Neural cell (in vitro differentiated cells): Measurements from ENCODE around the gene MKNK1. TPM values are rescaled to one million over a fixed set of nuclear protein-coding genes. Genes with fewer than 3 reads are reported as not detected.

Experiments
- H2AFZ ChIP-seq: fragments of 200-600, 300-800 bp; sonication (generic), shearing (Covaris generic); 2 replicates; pipeline ENCODE4 v1.6.0; 2014; ENCODE audit warnings: low read depth, mild to moderate bottlenecking, antibody characterized with exemption, low read length, moderate library complexity
- H3F3A ChIP-seq: fragments of 200-600 bp; shearing (Covaris generic); 2 replicates; pipeline ENCODE4 v1.6.1; 2016; ENCODE audit warnings: mild to moderate bottlenecking, moderate library complexity, mixed read lengths, antibody characterized with exemption, low read length; ENCODE audit not compliant: insufficient read depth, poor library complexity, severe bottlenecking
- H3K27ac ChIP-seq: fragments of 200-600, 300-800 bp; sonication (generic), shearing (Covaris generic); 2 replicates; pipeline ENCODE4 v1.5.1; 2014; ENCODE audit warnings: mild to moderate bottlenecking, low read length, moderate library complexity
- H3K27me3 ChIP-seq: fragments of 300-800, 200-600 bp; sonication (generic), shearing (Covaris generic); 2 replicates; pipeline ENCODE4 v1.6.0; 2014; ENCODE audit warnings: mild to moderate bottlenecking, low read depth, low read length, moderate library complexity; ENCODE audit not compliant: insufficient read depth
- H3K36me3 ChIP-seq: fragments of 300-800, 200-600 bp; sonication (generic), shearing (Covaris generic); 2 replicates; pipeline ENCODE4 v1.5.1; 2014; ENCODE audit warnings: mild to moderate bottlenecking, antibody characterized with exemption, low read length, moderate library complexity; ENCODE audit not compliant: insufficient read depth
- H3K4me2 ChIP-seq: fragments of 300-800, 200-600 bp; sonication (generic), shearing (Covaris generic); 2 replicates; pipeline ENCODE4 v1.6.0; 2014; ENCODE audit warnings: mild to moderate bottlenecking, low read length
- H3K4me3 ChIP-seq: fragments of 300-800, 200-600 bp; sonication (generic), shearing (Covaris generic); 2 replicates; pipeline ENCODE4 v1.5.1; 2014; ENCODE audit warnings: mild to moderate bottlenecking, low read length, moderate library complexity
- H3K79me2 ChIP-seq: fragments of 200-600 bp; shearing (Covaris generic); replicated peaks from 2 replicates; pipeline ENCODE4 v1.6.0; 2014; ENCODE audit warnings: mild to moderate bottlenecking, low read length, moderate library complexity; ENCODE audit not compliant: insufficient read depth
- H3K9ac ChIP-seq: fragments of 300-800, 200-600 bp; sonication (generic), shearing (Covaris generic); 2 replicates; pipeline ENCODE4 v1.6.1; 2016; ENCODE audit warnings: mild to moderate bottlenecking, low read length, mixed read lengths
- H3K9me2 ChIP-seq: fragments of 200-600 bp; shearing (Covaris generic); 2 replicates; pipeline ENCODE4 v1.6.1; 2016; ENCODE audit warnings: mild to moderate bottlenecking, low read length, mixed read lengths; ENCODE audit not compliant: insufficient read depth
- H3K9me3 ChIP-seq: fragments of 200-600, 300-800 bp; sonication (generic), shearing (Covaris generic); 2 replicates; pipeline ENCODE4 v1.6.1; 2016; ENCODE audit warnings: mild to moderate bottlenecking, mixed run types, low read length, moderate library complexity, mixed read lengths
- H4K20me1 ChIP-seq: fragments of 200-600 bp; shearing (Covaris generic); 2 replicates; pipeline ENCODE4 v1.6.1; 2016; ENCODE audit warnings: mild to moderate bottlenecking, mixed run types; ENCODE audit not compliant: insufficient read depth
- EP300 ChIP-seq: fragments of 450-650 bp; conservative IDR thresholded peaks from 2 replicates; pipeline ENCODE4 v1.6.1; 2014; ENCODE audit warnings: antibody characterized with exemption, mild to moderate bottlenecking, moderate library complexity; ENCODE audit not compliant: poor library complexity, severe bottlenecking
- EZH2 ChIP-seq: fragments of 200-600, 300-800 bp; shearing (Covaris generic), sonication (generic); IDR thresholded peaks from 2 replicates; pipeline ENCODE4 v1.6.1; 2014; ENCODE audit warnings: antibody characterized with exemption, low read length, borderline replicate concordance, mild to moderate bottlenecking; ENCODE audit not compliant: insufficient read depth, poor library complexity, severe bottlenecking
- MXI1 ChIP-seq: fragments of 450-650 bp; conservative IDR thresholded peaks from 2 replicates; pipeline ENCODE4 v1.6.1; 2014; ENCODE audit warnings: antibody characterized with exemption, mild to moderate bottlenecking; ENCODE audit not compliant: poor library complexity, severe bottlenecking
- POLR2AphosphoS5 ChIP-seq: IDR thresholded peaks from 2 replicates; pipeline ENCODE4 v1.6.1; 2012
- RAD21 ChIP-seq: fragments of 450-650 bp; conservative IDR thresholded peaks from 2 replicates; pipeline ENCODE4 v1.6.1; 2014; ENCODE audit warnings: antibody characterized with exemption, mild to moderate bottlenecking, moderate library complexity
- REST ChIP-seq: IDR thresholded peaks from 2 replicates; pipeline ENCODE4 v1.6.1; 2012; ENCODE audit warnings: borderline replicate concordance
- SMC3 ChIP-seq: fragments of 450-650 bp; conservative IDR thresholded peaks from 2 replicates; pipeline ENCODE4 v1.6.1; 2014; ENCODE audit warnings: antibody characterized with exemption, mild to moderate bottlenecking, moderate library complexity; ENCODE audit not compliant: poor library complexity
- TAF1 ChIP-seq: IDR thresholded peaks from 2 replicates; pipeline ENCODE4 v1.6.1; 2012; ENCODE audit warnings: low read depth
- polyA plus RNA-seq: library from polyadenylated mRNA; depleted of rRNA; stranded (reverse); fragments of >200 nt; gene quantifications from 2 replicates; pipeline ENCODE4 v1.2.3, GENCODE V29; 2014
- TF ChIP-seq, protein P1 (sequence below): fragments of 450-650 bp; IDR thresholded peaks from 2 replicates; pipeline ENCODE4 v1.5.1; 2014; ENCODE audit warnings: antibody characterized with exemption, mild to moderate bottlenecking, moderate library complexity; ENCODE audit not compliant: poor library complexity, severe bottlenecking

MKNK1 gene
- polyA plus RNA-seq, 1 donor from 2014 or later, result 9.6 TPM

GRCh38 chr1:46601257-46602007 lies 2.6 kb downstream of the MKNK1 start:
- H3K27me3 ChIP-seq, result no peaks in the 10 kb centered on the region
- H3K9me3 ChIP-seq, result no peaks in the 10 kb centered on the region
- no peaks in the 10 kb centered on the region for H4K20me1 ChIP-seq
- H3K36me3 ChIP-seq, result no peaks in the 10 kb centered on the region
- no peak overlapping the region for H3K27ac ChIP-seq
- no peak overlapping the region for H2AFZ ChIP-seq
- H3F3A ChIP-seq, result no peaks in the 10 kb centered on the region
- H3K4me3 ChIP-seq, result no peak overlapping the region
- no peak for TF ChIP-seq EZH2
- no peak for TF ChIP-seq REST
- TF ChIP-seq, protein P1, sequence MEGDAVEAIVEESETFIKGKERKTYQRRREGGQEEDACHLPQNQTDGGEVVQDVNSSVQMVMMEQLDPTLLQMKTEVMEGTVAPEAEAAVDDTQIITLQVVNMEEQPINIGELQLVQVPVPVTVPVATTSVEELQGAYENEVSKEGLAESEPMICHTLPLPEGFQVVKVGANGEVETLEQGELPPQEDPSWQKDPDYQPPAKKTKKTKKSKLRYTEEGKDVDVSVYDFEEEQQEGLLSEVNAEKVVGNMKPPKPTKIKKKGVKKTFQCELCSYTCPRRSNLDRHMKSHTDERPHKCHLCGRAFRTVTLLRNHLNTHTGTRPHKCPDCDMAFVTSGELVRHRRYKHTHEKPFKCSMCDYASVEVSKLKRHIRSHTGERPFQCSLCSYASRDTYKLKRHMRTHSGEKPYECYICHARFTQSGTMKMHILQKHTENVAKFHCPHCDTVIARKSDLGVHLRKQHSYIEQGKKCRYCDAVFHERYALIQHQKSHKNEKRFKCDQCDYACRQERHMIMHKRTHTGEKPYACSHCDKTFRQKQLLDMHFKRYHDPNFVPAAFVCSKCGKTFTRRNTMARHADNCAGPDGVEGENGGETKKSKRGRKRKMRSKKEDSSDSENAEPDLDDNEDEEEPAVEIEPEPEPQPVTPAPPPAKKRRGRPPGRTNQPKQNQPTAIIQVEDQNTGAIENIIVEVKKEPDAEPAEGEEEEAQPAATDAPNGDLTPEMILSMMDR, result no peak
- TF ChIP-seq SMC3, result no peak
- no peak for TF ChIP-seq POLR2AphosphoS5
- no peak for TF ChIP-seq MXI1
- TF ChIP-seq TAF1, result no peak
- no peak for TF ChIP-seq EP300
- TF ChIP-seq RAD21, result no peak
- H3K79me2 ChIP-seq, result no peaks in the 10 kb centered on the region
- no peaks in the 10 kb centered on the region for H3K9me2 ChIP-seq
- H3K9ac ChIP-seq, result no peak overlapping the region
- H3K4me2 ChIP-seq, result no peak overlapping the region

- Histone ChIP-seq H3K4me3 (no peak overlapping the region), H3K9ac (no peak overlapping the region), H3K27ac (no peak overlapping the region), H3F3A (no peaks in the 10 kb centered on the region), H3K4me2 (no peak overlapping the region), H2AFZ (no peak overlapping the region), H3K9me2 (no peaks in the 10 kb centered on the region), H4K20me1 (no peaks in the 10 kb centered on the region), H3K9me3 (no peaks in the 10 kb centered on the region), H3K36me3 (no peaks in the 10 kb centered on the region), H3K27me3 (no peaks in the 10 kb centered on the region), H3K79me2 (no peaks in the 10 kb centered on the region)
- TF ChIP-seq SMC3 (no peak), TAF1 (no peak), RAD21 (no peak), REST (no peak), MXI1 (no peak), POLR2AphosphoS5 (no peak), EZH2 (no peak)
These were observed 4.8 kb downstream of the MKNK1 start for GRCh38 chr1:46599059-46599970.
